Measurements from ENCODE around the gene SNTG2. TPM values are rescaled to one million over a fixed set of nuclear protein-coding genes. Genes with fewer than 3 reads are reported as not detected.

Gene SNTG2
- total RNA-seq, 1 experiment from 2014 or later, result not detected

DNA sequence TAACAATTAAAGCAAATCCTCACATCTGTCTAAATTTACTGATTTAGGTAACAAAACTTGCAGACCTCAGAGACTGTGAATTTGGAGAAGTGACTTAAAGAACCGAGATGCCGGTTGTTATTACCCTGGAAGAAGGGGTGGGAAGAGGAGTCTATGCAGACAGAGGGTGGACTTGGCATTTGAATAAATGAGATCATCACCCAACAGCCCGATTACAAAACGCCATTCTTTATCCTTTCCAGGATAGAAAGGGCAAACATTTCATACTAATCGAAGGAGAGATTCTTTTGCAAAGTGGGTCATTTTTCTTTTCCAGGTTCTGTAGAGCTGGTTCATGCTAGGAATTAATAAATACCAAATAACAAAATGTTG lies 389.5 kb downstream of the SNTG2 start:
- ChIA-PET POLR2A (no interaction called here), CTCF (no interaction called here)
- no TSS peak for BruUV-seq (replicated peaks)
- DNase-seq, result no peak
- Histone ChIP-seq H3K9me3 (no peaks in the 10 kb centered on the region), H3K36me3 (ENCODE audit: control insufficient read depth, insufficient read depth, low read length) (no peaks in the 10 kb centered on the region), H3K4me3 (ENCODE audit: low read depth, low read length) (no peak overlapping the region), H3K27me3 (replicated peaks; ENCODE audit: control insufficient read depth, insufficient read depth, low read length) (no peaks in the 10 kb centered on the region), H3K4me1 (no peaks in the 10 kb centered on the region)
- Mint-ChIP-seq H3K36me3 (ENCODE audit: insufficient read depth, unreplicated experiment) (no peaks in the 10 kb centered on the region), H3K9me3 (ENCODE audit: unreplicated experiment) (no peaks in the 10 kb centered on the region), H3K27ac (ENCODE audit: unreplicated experiment) (no peak overlapping the region), H3K4me3 (ENCODE audit: unreplicated experiment) (no peak overlapping the region), H3K27me3 (ENCODE audit: insufficient read depth, unreplicated experiment) (peaks cover 3% of the 10 kb centered on the region), H3K4me1 (ENCODE audit: low read depth, unreplicated experiment) (no peaks in the 10 kb centered on the region)
- TF ChIP-seq, protein P1, sequence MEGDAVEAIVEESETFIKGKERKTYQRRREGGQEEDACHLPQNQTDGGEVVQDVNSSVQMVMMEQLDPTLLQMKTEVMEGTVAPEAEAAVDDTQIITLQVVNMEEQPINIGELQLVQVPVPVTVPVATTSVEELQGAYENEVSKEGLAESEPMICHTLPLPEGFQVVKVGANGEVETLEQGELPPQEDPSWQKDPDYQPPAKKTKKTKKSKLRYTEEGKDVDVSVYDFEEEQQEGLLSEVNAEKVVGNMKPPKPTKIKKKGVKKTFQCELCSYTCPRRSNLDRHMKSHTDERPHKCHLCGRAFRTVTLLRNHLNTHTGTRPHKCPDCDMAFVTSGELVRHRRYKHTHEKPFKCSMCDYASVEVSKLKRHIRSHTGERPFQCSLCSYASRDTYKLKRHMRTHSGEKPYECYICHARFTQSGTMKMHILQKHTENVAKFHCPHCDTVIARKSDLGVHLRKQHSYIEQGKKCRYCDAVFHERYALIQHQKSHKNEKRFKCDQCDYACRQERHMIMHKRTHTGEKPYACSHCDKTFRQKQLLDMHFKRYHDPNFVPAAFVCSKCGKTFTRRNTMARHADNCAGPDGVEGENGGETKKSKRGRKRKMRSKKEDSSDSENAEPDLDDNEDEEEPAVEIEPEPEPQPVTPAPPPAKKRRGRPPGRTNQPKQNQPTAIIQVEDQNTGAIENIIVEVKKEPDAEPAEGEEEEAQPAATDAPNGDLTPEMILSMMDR (IDR thresholded peaks at IDR 0.05; ENCODE audit: insufficient read depth in 1 of 2, low read depth in 1 of 2, low read length in 1 of 2, severe bottlenecking in 1 of 2, unreplicated experiment in 1 of 2), result no peak
- intact Hi-C loops (cut with micrococcal nuclease; ENCODE audit: unreplicated experiment), result no loop called here

DNA sequence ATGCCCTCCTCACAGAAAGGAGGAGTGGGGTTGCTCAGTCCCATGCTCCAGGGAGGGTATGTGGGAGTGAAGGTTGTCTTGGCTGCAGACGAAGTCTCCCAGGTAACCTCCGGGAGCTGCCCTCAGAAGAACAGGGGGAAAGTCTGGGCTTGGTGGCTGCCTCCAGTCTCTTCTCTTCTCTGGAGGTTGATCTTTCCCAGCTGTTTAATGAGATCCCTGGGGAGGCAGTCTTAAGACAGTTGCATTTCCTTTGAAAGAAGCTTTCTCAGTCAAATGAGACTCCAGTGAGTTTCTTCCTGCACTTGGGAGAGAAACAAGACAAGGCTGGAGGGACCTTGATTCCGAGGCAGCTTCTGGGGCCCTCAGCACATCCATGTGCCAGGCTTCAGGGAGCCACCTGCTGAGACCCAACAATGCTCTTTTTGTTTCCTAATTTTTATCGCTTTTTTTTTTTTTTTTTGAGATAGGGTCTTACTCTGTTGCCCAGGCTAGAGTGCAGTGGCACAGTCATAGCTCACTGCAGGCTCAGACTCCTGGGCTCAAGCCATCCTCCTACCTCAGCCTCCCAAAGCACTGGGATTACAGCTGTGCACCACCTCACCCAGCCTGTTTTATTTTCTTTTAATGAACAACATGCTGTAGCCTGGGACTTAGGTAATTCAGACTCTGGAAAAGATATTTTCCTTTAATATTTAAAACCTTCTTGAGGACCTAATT lies 390.9 kb downstream of the SNTG2 start:
- H3K36me3 ChIP-seq (ENCODE audit: control insufficient read depth, insufficient read depth, low read length), result no peaks in the 10 kb centered on the region
- no peaks in the 10 kb centered on the region for H3K9me3 Mint-ChIP-seq (ENCODE audit: unreplicated experiment)
- H3K27me3 Mint-ChIP-seq (ENCODE audit: insufficient read depth, unreplicated experiment), result peaks cover 3% of the 10 kb centered on the region
- BruUV-seq (replicated peaks), result no TSS peak
- ChIA-PET POLR2A (no interaction called here), CTCF (no interaction called here)
- DNase-seq, result no peak
- no peaks in the 10 kb centered on the region for H3K4me1 Mint-ChIP-seq (ENCODE audit: low read depth, unreplicated experiment)
- intact Hi-C loops (cut with micrococcal nuclease; ENCODE audit: unreplicated experiment), result no loop called here
- no peak overlapping the region for H3K4me3 ChIP-seq (ENCODE audit: low read depth, low read length)
- H3K27ac Mint-ChIP-seq (ENCODE audit: unreplicated experiment), result no peak overlapping the region
- no peaks in the 10 kb centered on the region for H3K36me3 Mint-ChIP-seq (ENCODE audit: insufficient read depth, unreplicated experiment)
- no peaks in the 10 kb centered on the region for H3K4me1 ChIP-seq
- TF ChIP-seq, protein P1 (IDR thresholded peaks at IDR 0.05; ENCODE audit: insufficient read depth in 1 of 2, low read depth in 1 of 2, low read length in 1 of 2, severe bottlenecking in 1 of 2, unreplicated experiment in 1 of 2), result no peak
- H3K4me3 Mint-ChIP-seq (ENCODE audit: unreplicated experiment), result no peak overlapping the region
- no peaks in the 10 kb centered on the region for H3K27me3 ChIP-seq (replicated peaks; ENCODE audit: control insufficient read depth, insufficient read depth, low read length)
- no peaks in the 10 kb centered on the region for H3K9me3 ChIP-seq

DNA sequence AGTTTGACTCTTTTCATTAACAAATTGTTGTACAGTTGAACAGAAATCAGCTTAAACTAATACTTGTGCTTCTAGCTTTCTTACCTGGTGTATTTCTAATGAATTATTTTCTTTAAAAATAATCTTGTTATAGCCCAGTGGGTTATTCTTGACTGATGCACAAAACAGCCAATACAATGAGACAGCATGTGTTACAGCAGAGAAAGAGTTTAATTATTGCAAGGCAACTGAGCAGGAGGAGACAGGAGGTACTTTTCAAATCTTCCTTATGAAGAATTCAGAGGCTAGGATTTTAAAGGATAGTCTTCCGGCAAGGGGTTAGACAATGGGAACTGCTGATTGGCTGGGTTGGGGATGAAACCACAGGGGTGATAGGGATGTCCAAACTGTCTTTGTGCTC lies 398.1 kb downstream of the SNTG2 start:
- Mint-ChIP-seq H3K4me3 (ENCODE audit: unreplicated experiment) (no peak overlapping the region), H3K4me1 (ENCODE audit: low read depth, unreplicated experiment) (no peaks in the 10 kb centered on the region), H3K9me3 (ENCODE audit: unreplicated experiment) (peaks cover 29% of the 10 kb centered on the region), H3K27me3 (ENCODE audit: insufficient read depth, unreplicated experiment) (no peaks in the 10 kb centered on the region), H3K36me3 (ENCODE audit: insufficient read depth, unreplicated experiment) (no peaks in the 10 kb centered on the region), H3K27ac (ENCODE audit: unreplicated experiment) (no peak overlapping the region)
- TF ChIP-seq, protein P1 (IDR thresholded peaks at IDR 0.05; ENCODE audit: insufficient read depth in 1 of 2, low read depth in 1 of 2, low read length in 1 of 2, severe bottlenecking in 1 of 2, unreplicated experiment in 1 of 2), result no peak
- peaks cover 10% of the 10 kb centered on the region for H3K9me3 ChIP-seq
- CTCF ChIA-PET, result interaction anchor here (0.6 kb wide), 1 partner anchor 766 kb away, joined by 4 read pairs; no protein-coding TSS in a partner anchor
- H3K27me3 ChIP-seq (replicated peaks; ENCODE audit: control insufficient read depth, insufficient read depth, low read length), result no peaks in the 10 kb centered on the region
- POLR2A ChIA-PET, result no interaction called here
- no peak overlapping the region for H3K4me3 ChIP-seq (ENCODE audit: low read depth, low read length)
- no peaks in the 10 kb centered on the region for H3K4me1 ChIP-seq
- intact Hi-C loops (cut with micrococcal nuclease; ENCODE audit: unreplicated experiment), result no loop called here
- H3K36me3 ChIP-seq (ENCODE audit: control insufficient read depth, insufficient read depth, low read length), result no peaks in the 10 kb centered on the region
- BruUV-seq (replicated peaks), result no TSS peak
- DNase-seq, result no peak
